Measurements from ENCODE around the gene PTPRN2. TPM values are rescaled to one million over a fixed set of nuclear protein-coding genes. Genes with fewer than 3 reads are reported as not detected.

Gene PTPRN2
- total and polyA plus RNA-seq, 2 of the 13 experiments (the other 11 are each of a cell fraction or from before 2014, with no cell fraction given), result 2.5 to 24.2 TPM

DNA sequence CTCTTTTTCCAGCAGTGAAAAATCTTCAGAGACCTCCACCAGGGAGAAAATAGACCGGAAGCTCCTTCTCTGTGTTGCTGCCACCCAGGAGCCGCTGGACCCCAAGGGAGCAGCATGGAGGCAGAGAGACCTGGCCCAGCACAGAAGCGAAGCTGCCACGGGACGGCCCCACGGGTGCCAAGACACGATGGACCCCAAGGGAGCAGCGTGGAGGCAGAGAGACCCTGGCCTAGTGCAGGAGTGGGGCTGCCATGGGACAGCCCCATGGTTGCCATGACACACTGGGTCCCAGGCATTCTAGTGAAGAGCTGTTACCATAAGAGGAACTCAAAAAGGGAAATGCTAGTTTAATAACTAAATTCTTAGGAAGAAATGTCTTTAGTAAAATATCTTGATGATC lies 186.3 kb downstream of the PTPRN2 start (continued):
- TF ChIP-seq, protein P1, sequence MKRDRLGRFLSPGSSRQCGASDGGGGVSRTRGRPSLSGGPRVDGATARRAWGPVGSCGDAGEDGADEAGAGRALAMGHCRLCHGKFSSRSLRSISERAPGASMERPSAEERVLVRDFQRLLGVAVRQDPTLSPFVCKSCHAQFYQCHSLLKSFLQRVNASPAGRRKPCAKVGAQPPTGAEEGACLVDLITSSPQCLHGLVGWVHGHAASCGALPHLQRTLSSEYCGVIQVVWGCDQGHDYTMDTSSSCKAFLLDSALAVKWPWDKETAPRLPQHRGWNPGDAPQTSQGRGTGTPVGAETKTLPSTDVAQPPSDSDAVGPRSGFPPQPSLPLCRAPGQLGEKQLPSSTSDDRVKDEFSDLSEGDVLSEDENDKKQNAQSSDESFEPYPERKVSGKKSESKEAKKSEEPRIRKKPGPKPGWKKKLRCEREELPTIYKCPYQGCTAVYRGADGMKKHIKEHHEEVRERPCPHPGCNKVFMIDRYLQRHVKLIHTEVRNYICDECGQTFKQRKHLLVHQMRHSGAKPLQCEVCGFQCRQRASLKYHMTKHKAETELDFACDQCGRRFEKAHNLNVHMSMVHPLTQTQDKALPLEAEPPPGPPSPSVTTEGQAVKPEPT (CRISPR knock-in tag; IDR thresholded peaks at IDR 0.05; ENCODE audit: low read depth), result no peak
- TF ChIP-seq GTF3A (CRISPR knock-in tag; conservative IDR thresholded peaks at IDR 0.05) (no peak), ZNF800 (CRISPR knock-in tag; IDR thresholded peaks at IDR 0.05) (no peak)

GRCh38 chr7:158400601-158401225 lies 186.9 kb downstream of the PTPRN2 start:
- Histone ChIP-seq H3K9me3 (ENCODE audit: low read length) (peaks cover 9% of the 10 kb centered on the region; the same call in 1 of the 2 replicates), H3K27me3 (ENCODE audit: control insufficient read depth in 1 of 2, insufficient read depth in 2 of 2, low read length in 2 of 2) (no peaks in the 10 kb centered on the region), H3K4me3 (replicated peaks in 1 of 3; ENCODE audit: insufficient read depth in 1 of 3, low read depth in 2 of 3, low read length in 3 of 3) (no peak overlapping the region), H2AFZ (ENCODE audit: low read length) (no peak overlapping the region), H3K4me2 (ENCODE audit: low read depth, low read length) (no peak overlapping the region), H4K20me1 (ENCODE audit: insufficient read depth, low read length) (peaks cover 64% of the 10 kb centered on the region), H3K79me2 (ENCODE audit: insufficient read depth, low read length) (no peaks in the 10 kb centered on the region), H3K27ac (ENCODE audit: extremely low read length, insufficient read depth, low read length) (no peak overlapping the region), H3K9ac (ENCODE audit: insufficient read depth, low read depth, low read length) (no peak overlapping the region), H3K4me1 (ENCODE audit: insufficient read depth, low read length) (peaks cover 25% of the 10 kb centered on the region), H3K36me3 (replicated peaks in 1 of 2; ENCODE audit: control insufficient read depth in 1 of 2, insufficient read depth in 2 of 2, low read length in 2 of 2) (no peaks in the 10 kb centered on the region)
- in situ Hi-C loops (cut with HindIII; ENCODE audit: extremely low pct_ligation_motif_present, low pct_unique_long_range_greater_than_20kb), result no loop called here
- 90% methylated on average over 18 of the region's 24 CpGs for WGBS (ENCODE audit: low lambda C conversion rate)
- intact Hi-C loops (cut with micrococcal nuclease; ENCODE audit: unreplicated experiment), result no loop called here
- no peak for FAIRE-seq
- ChIA-PET CTCF (ENCODE audit: low intra/inter-chr PET ratio, low total read pairs) (no interaction called here), POLR2A (no interaction called here)
- TF ChIP-seq, protein P2, sequence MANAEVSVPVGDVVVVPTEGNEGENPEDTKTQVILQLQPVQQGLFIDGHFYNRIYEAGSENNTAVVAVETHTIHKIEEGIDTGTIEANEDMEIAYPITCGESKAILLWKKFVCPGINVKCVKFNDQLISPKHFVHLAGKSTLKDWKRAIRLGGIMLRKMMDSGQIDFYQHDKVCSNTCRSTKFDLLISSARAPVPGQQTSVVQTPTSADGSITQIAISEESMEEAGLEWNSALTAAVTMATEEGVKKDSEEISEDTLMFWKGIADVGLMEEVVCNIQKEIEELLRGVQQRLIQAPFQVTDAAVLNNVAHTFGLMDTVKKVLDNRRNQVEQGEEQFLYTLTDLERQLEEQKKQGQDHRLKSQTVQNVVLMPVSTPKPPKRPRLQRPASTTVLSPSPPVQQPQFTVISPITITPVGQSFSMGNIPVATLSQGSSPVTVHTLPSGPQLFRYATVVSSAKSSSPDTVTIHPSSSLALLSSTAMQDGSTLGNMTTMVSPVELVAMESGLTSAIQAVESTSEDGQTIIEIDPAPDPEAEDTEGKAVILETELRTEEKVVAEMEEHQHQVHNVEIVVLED (CRISPR knock-in tag; IDR thresholded peaks at IDR 0.05; ENCODE audit: borderline replicate concordance), result no peak
- TF ChIP-seq TCF12 (IDR thresholded peaks at IDR 0.05) (no peak), TCF12 (CRISPR knock-in tag; IDR thresholded peaks at IDR 0.05) (no peak), DMAP1 (CRISPR knock-in tag; IDR thresholded peaks at IDR 0.05) (no peak), NFYB (CRISPR knock-in tag; IDR thresholded peaks at IDR 0.05) (no peak), ZNF503 (CRISPR knock-in tag; IDR thresholded peaks at IDR 0.05) (no peak), ZNF253 (CRISPR knock-in tag; IDR thresholded peaks at IDR 0.05; ENCODE audit: borderline replicate concordance) (no peak), ZNF605 (CRISPR knock-in tag; IDR thresholded peaks at IDR 0.05) (no peak), POGZ (CRISPR knock-in tag; IDR thresholded peaks at IDR 0.05) (no peak), GATA4 (IDR thresholded peaks at IDR 0.05; ENCODE audit: borderline replicate concordance, low read depth) (no peak), AGO2 (optimal IDR thresholded peaks at IDR 0.05; ENCODE audit: low read depth, low read length) (no peak), HOXD1 (CRISPR knock-in tag; IDR thresholded peaks at IDR 0.05) (no peak), PRPF4 (IDR thresholded peaks at IDR 0.05; ENCODE audit: low read depth, low read length, poor library complexity, severe bottlenecking) (no peak), MAX (IDR thresholded peaks at IDR 0.05) (no peak)
- no peak for ATAC-seq
- no peak for DNase-seq (ENCODE audit: low spot score)
- BruUV-seq (replicated peaks), result no TSS peak
